ENCODE results near the gene TAF15.

Gene TAF15

DNA sequence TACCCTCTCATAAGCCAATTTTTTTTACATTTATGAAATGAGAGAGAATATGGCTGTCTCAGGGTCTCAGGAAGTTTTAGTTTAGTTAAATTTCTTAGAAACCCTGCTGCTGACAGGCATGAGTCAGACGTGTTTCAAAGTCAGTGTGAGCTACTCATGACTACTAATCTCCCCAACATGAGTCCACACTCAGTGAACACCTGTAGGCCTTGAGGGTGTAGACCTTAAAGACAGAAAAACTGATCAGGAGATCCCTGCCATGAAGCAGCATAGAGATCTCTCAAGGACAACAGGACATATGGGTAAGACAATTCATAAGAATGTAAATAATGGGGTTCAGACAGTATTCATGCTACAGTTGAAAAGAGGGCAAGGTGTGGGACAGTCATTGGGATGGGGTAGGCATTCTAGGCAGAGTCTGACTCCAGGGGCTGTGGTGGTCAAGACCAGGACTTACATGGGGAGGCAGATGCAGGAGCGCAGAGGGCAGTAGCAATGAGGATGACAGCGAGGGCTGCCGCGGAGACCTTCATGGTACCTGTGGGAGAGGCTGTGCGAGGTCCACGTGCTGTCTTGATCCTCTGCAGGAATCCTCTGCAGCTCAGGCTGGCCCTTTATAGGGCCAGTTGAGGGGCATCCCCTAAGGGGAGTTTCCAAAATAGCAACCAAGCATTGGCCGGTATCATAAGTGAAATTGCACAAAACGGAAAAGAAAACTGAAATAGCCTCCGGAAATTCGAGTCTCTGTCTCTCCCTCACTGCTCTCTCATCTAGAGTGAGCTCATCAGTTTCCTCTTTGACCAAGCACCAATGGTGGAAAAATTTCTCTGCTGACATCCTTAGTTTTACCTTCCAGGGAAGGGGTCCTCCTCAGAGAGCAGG is 70.7 kb downstream of the TAF15 start, which contains the start of gene CCL5:
CCL5 (minus strand) TSS at position 588 of the 882 bp plus-strand sequence.
- H3K9ac ChIP-seq (ENCODE audit: low read depth, low read length), result no peak within 1 kb of the TSS
- H3K4me3 ChIP-seq (ENCODE audit: low read depth, low read length), result no peak within 1 kb of the TSS
- no peaks in the 10 kb centered on the region for H3K36me3 ChIP-seq (ENCODE audit: control insufficient read depth, insufficient read depth, low read length)
- no peaks in the 10 kb centered on the region for H3K4me1 ChIP-seq (ENCODE audit: control insufficient read depth, insufficient read depth, low read length)
- H3K27me3 ChIP-seq (ENCODE audit: control insufficient read depth, insufficient read depth, low read length), result no peaks in the 10 kb centered on the region
- no peaks in the 10 kb centered on the region for H3K9me3 ChIP-seq (ENCODE audit: control insufficient read depth, insufficient read depth, low read length)

DNA sequence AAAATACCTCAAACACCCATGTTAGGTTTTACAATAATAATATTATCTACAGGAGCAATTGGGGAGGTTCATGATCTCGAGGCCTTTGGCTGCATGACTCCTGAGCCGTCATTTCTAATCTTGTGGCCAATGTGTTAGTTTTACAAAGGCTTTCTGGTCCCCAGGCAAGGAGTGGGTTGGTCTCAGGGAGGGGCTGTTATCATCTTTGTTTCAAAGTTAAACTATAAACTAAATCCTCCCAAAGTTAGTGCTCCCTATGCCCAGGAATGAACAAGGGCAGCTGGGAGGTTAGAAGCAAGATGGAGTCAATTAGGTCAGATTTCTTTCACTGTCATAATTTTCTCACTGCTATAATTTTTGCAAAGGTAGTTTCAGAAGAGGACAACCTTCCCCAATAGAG is 80.0 kb downstream of the TAF15 start:
- H3K27me3 ChIP-seq (ENCODE audit: control insufficient read depth, insufficient read depth, low read length), result no peaks in the 10 kb centered on the region
- H3K9me3 ChIP-seq (ENCODE audit: control insufficient read depth, insufficient read depth, low read length), result no peaks in the 10 kb centered on the region
- H3K4me3 ChIP-seq (ENCODE audit: low read depth, low read length), result no peak overlapping the region
- H3K9ac ChIP-seq (ENCODE audit: low read depth, low read length), result no peak overlapping the region
- H3K4me1 ChIP-seq (ENCODE audit: control insufficient read depth, insufficient read depth, low read length), result peaks cover 9% of the 10 kb centered on the region
- no peaks in the 10 kb centered on the region for H3K36me3 ChIP-seq (ENCODE audit: control insufficient read depth, insufficient read depth, low read length)

DNA sequence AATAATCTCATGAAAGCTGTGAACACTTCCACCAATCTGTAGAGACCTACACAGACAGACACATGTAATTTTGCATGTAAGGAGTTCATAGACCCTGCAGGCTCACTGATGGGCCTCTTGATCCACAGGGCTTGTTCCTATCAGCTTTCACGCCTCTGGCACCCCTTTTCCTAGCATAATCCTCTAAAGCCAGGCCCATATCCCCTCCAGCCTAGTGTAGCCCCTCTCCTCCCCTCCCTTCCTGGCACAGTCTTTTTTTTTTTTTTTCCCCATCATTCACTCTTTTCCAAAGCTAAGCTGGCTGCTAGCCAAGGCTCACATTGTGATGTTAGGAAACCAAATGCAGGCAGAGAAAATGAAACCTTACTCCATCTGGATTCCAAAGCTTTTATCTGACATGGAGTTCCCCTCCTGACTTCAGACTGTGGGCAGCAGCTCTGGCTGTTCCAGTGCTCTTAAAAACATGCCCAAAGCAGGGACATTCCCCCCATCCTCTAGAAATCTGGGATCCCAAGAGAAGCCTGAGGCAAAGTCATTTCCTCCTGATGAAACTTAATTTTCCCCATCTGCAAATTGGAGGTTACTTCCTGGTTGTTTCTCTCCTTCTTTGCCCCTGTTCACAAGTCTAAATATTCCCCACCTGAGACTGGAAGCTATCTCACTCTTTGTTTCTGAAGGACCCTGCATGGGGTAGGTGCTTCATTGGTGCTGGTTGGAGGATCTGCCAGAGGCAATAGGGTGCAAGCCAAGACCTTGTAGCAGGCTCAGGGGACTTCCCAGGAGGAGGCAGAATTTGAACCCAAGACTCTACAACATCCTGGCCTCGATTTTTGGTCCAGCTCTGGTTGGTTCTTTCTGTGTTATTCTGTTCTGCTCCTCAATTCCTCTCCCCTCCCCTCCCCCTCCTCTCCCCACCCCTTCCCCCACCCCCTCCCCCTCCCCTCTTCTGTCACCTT is 80.8 kb downstream of the TAF15 start:
- no peak overlapping the region for H3K4me3 ChIP-seq (ENCODE audit: low read depth, low read length)
- H3K27me3 ChIP-seq (ENCODE audit: control insufficient read depth, insufficient read depth, low read length), result no peaks in the 10 kb centered on the region
- H3K36me3 ChIP-seq (ENCODE audit: control insufficient read depth, insufficient read depth, low read length), result no peaks in the 10 kb centered on the region
- H3K9ac ChIP-seq (ENCODE audit: low read depth, low read length), result no peak overlapping the region
- H3K9me3 ChIP-seq (ENCODE audit: control insufficient read depth, insufficient read depth, low read length), result no peaks in the 10 kb centered on the region
- peaks cover 9% of the 10 kb centered on the region for H3K4me1 ChIP-seq (ENCODE audit: control insufficient read depth, insufficient read depth, low read length)

DNA sequence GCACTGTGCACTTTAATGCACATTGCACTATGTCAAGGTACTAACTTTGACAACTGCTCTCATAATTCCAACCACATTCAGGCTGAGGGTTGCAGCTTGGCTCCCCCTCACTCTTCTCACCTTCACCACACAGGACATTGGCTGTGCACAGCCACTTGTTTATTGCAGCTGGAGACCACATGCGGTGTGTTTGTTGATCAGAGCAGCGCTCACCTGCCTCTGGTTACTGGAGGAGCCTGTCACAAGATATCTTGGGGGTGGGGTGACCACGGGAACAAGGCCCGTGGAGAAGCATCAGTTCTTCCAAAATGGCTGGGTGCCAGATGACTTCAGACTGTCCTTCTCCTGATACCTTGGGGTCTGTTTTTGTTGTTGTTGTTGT is 81.5 kb downstream of the TAF15 start:
- Histone ChIP-seq H3K4me3 (ENCODE audit: low read depth, low read length) (no peak overlapping the region), H3K27me3 (ENCODE audit: control insufficient read depth, insufficient read depth, low read length) (no peaks in the 10 kb centered on the region), H3K9ac (ENCODE audit: low read depth, low read length) (no peak overlapping the region), H3K4me1 (ENCODE audit: control insufficient read depth, insufficient read depth, low read length) (peaks cover 9% of the 10 kb centered on the region), H3K9me3 (ENCODE audit: control insufficient read depth, insufficient read depth, low read length) (no peaks in the 10 kb centered on the region), H3K36me3 (ENCODE audit: control insufficient read depth, insufficient read depth, low read length) (no peaks in the 10 kb centered on the region)

DNA sequence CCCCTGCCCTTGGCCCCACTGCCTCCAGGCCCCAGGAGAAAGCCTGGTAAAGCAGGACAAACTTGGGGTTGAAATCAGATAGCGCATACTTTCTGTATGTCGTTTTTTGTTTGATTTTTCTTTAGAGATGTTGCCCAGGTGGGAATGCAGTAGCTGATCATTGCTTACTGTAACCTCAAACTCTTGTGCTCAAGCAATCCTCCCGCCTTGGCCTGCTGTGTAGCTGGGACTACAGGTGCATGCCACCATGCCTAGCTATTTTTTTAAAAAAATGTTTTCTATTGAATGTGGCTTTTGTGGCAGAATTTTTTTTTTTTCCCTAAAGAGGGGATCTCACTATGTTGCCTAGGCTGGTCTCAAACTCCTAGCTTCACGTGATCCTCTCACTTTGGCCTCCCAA is 82.0 kb downstream of the TAF15 start:
- no peak overlapping the region for H3K9ac ChIP-seq (ENCODE audit: low read depth, low read length)
- H3K27me3 ChIP-seq (ENCODE audit: control insufficient read depth, insufficient read depth, low read length), result no peaks in the 10 kb centered on the region
- no peak overlapping the region for H3K4me3 ChIP-seq (ENCODE audit: low read depth, low read length)
- H3K9me3 ChIP-seq (ENCODE audit: control insufficient read depth, insufficient read depth, low read length), result no peaks in the 10 kb centered on the region
- H3K36me3 ChIP-seq (ENCODE audit: control insufficient read depth, insufficient read depth, low read length), result no peaks in the 10 kb centered on the region
- peaks cover 9% of the 10 kb centered on the region for H3K4me1 ChIP-seq (ENCODE audit: control insufficient read depth, insufficient read depth, low read length)

DNA sequence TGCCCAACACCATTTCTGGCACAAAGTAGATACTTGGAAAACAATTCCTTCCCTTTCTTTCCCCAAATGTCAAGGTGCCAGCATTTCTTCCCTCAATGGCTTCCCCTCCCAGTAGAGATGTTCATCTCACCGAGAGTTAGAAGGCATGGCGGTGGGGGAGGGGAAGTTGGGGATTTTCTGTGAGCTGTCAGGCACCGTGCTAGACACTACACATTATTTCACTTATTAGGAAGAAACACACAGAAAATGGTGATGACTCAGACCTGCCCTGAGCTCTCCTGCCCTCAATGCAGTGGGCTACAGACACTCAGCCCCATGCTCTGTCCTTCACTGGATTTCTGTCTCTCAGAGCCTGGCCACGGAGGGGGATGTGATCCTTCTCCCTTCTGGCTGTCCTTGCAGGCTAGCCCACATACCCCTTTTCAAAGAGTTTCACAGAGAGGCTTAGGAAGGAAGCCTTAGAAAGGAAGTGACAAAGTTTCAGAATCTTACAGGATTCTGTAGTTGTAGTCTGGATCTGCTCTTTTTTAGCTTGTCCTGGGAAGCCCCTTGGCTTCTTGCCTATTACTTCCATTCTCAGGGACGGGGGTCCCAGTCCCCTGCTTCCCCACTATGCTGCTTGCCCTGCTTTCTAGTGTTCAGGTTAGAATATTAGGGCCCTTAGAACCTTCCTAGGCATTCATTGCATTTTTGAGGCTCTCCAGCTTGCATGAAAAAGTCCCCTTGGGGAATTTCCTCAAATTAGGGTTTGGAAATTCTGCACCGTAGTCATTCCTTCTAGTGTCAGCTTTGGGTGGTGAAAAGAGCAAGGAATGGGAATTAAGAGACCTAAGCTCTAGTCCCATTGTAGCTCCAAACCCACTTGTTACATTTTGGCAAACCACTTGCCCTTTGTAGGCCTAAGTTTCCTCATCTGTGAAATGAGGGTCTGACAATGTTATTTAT is 83.1 kb downstream of the TAF15 start:
- H3K9ac ChIP-seq (ENCODE audit: low read depth, low read length), result no peak overlapping the region
- no peak overlapping the region for H3K4me3 ChIP-seq (ENCODE audit: low read depth, low read length)
- peaks cover 9% of the 10 kb centered on the region for H3K4me1 ChIP-seq (ENCODE audit: control insufficient read depth, insufficient read depth, low read length)

DNA sequence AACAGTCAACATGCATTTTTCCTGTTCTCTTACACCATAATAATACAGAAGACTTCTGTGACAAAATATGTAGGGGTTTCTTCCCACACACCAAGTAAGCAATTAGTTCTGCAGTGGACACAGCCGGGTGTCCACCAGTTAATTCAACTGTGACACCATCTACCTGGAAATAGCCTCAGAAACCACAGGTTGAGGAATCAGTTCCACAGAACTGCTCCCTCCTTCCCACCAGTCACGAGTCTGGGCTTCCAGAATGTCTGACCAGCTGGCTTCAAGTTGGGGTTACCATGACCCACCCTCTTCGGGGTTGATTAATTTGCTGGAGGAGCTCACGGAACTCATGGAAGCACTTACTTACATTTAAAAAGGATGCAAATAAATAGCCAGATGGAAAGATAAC is 84.5 kb downstream of the TAF15 start:
- Histone ChIP-seq H3K9me3 (ENCODE audit: control insufficient read depth, insufficient read depth, low read length) (no peaks in the 10 kb centered on the region), H3K27me3 (ENCODE audit: control insufficient read depth, insufficient read depth, low read length) (no peaks in the 10 kb centered on the region), H3K4me1 (ENCODE audit: control insufficient read depth, insufficient read depth, low read length) (peaks cover 9% of the 10 kb centered on the region), H3K4me3 (ENCODE audit: low read depth, low read length) (no peak overlapping the region), H3K9ac (ENCODE audit: low read depth, low read length) (no peak overlapping the region), H3K36me3 (ENCODE audit: control insufficient read depth, insufficient read depth, low read length) (no peaks in the 10 kb centered on the region)

More for the DNA sequence above, 83.1 kb downstream of the TAF15 start:
- no peaks in the 10 kb centered on the region for H3K36me3 ChIP-seq (ENCODE audit: control insufficient read depth, insufficient read depth, low read length)
- no peaks in the 10 kb centered on the region for H3K9me3 ChIP-seq (ENCODE audit: control insufficient read depth, insufficient read depth, low read length)
- no peaks in the 10 kb centered on the region for H3K27me3 ChIP-seq (ENCODE audit: control insufficient read depth, insufficient read depth, low read length)

DNA sequence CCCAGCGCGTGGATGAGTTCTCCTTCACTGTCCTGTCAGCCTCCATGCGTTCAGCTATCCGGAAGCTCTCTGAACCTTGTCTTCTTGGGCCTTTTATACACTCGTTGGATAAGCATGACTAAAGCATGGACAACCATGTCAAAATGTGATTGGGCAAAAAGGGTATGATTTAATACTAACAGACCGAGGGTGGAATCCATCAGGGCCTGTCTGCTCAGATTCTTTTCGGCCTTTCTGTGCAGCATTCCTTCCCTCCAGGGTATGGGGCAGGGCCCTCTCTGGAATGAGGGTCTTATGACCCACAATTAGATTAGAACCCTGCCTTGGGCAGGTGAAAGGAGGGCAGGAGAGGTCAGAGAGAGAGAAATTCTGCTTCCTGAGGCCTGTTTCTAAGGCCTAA is 84.9 kb downstream of the TAF15 start:
- H3K9ac ChIP-seq (ENCODE audit: low read depth, low read length), result no peak overlapping the region
- H3K36me3 ChIP-seq (ENCODE audit: control insufficient read depth, insufficient read depth, low read length), result no peaks in the 10 kb centered on the region
- H3K27me3 ChIP-seq (ENCODE audit: control insufficient read depth, insufficient read depth, low read length), result no peaks in the 10 kb centered on the region
- H3K4me3 ChIP-seq (ENCODE audit: low read depth, low read length), result no peak overlapping the region
- H3K9me3 ChIP-seq (ENCODE audit: control insufficient read depth, insufficient read depth, low read length), result no peaks in the 10 kb centered on the region
- peaks cover 9% of the 10 kb centered on the region for H3K4me1 ChIP-seq (ENCODE audit: control insufficient read depth, insufficient read depth, low read length)

DNA sequence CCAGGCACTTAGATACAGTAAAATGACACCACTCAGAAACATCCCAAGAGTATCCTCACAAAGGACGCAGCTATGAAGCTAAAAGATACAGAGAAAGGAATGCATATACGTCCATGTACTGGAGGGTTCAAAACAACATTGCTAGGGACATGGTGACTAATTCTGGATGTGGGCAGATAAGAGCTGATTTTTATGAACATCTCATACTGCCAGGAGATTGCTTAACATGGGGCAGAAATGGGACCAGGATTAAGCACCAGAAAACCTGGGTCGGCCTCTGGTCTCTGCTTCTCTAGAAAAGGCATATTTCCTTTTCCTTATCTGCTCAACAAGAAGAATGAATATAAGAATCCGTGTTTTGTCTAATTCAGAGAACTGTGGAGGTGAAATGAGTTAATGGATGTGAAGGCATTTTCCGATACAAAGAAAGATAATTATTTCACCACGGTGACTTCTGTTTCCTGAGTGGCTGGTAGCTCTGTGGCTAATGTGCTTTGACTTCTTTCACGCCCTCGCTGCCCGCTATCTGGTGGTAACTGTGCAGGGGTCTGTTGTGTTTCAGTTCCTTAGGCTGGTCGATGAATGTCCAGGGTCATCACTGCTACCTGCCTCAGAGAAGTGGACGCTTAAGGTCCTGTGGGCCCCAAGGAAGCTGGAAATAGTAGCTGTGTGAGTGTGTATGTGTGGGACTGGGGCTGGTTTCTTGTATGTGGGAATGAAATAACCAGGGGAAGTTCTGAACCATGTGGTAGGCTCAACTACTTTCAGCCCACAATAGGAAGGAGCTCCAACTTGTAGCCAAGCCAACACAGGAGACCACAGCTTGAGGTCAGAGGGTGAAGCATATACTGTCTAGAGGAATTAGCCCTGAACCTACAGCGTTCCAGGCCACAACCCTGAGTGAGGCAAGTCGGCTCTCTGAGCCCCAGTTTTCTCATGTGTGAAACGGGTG is 86.6 kb downstream of the TAF15 start:
- H3K9ac ChIP-seq (ENCODE audit: low read depth, low read length), result no peak overlapping the region
- H3K27me3 ChIP-seq (ENCODE audit: control insufficient read depth, insufficient read depth, low read length), result no peaks in the 10 kb centered on the region
- H3K9me3 ChIP-seq (ENCODE audit: control insufficient read depth, insufficient read depth, low read length), result no peaks in the 10 kb centered on the region
- H3K4me3 ChIP-seq (ENCODE audit: low read depth, low read length), result no peak overlapping the region
- no peaks in the 10 kb centered on the region for H3K36me3 ChIP-seq (ENCODE audit: control insufficient read depth, insufficient read depth, low read length)
- H3K4me1 ChIP-seq (ENCODE audit: control insufficient read depth, insufficient read depth, low read length), result peaks cover 3% of the 10 kb centered on the region

Measured in iPS-15b (cell line).